A673 (cell line): ENCODE measurements around the gene SFXN1. TPM values are rescaled to one million over a fixed set of nuclear protein-coding genes. Genes with fewer than 3 reads are reported as not detected.

Source experiments
- BruUV-seq: library from RNA; stranded (reverse); fragments of 400-500 nt; replicated peaks from 2 replicates; lab custom pipeline; 2021; lab: Mats Ljungman, UMichigan
- CTCF ChIA-PET: fragments of 300-600 bp; sonication (Branson Sonifier 250); formaldehyde crosslinking; loops from one replicate; lab custom pipeline; 2022; ENCODE audit warnings: antibody characterized with exemption; lab: Charles Lee
- POLR2A ChIA-PET: fragments of 300-600 bp; sonication (Branson Sonifier 250); formaldehyde crosslinking; loops from one replicate; lab custom pipeline; 2022; ENCODE audit warnings: antibody characterized with exemption; ENCODE audit not compliant: low non-redundant PET; lab: Charles Lee
- DNase-seq: peaks from one replicate; pipeline ENCODE4 v3.0.0-alpha.2; 2015; ENCODE audit warnings: low spot score
- H3K27ac ChIP-seq: fragments of 200-600 bp; sonication (generic); 2 replicates; pipeline ENCODE4 v1.5.1; 2016; ENCODE audit warnings: mixed run types, low read depth, mild to moderate bottlenecking, mixed read lengths, antibody characterized with exemption, low read length; ENCODE audit not compliant: poor library complexity, severe bottlenecking
- H3K27me3 ChIP-seq: fragments of 200-600 bp; sonication (generic); replicated peaks from 2 replicates; pipeline ENCODE4 v1.6.1; 2017; ENCODE audit warnings: mixed run types, low read depth, mild to moderate bottlenecking, mixed read lengths, antibody characterized with exemption, low read length; ENCODE audit not compliant: insufficient read depth, poor library complexity
- H3K36me3 ChIP-seq: fragments of 200-600 bp; sonication (generic); 2 replicates; pipeline ENCODE4 v1.6.1; 2016; ENCODE audit warnings: mixed run types, mild to moderate bottlenecking, mixed read lengths, antibody characterized with exemption, low read length; ENCODE audit not compliant: insufficient read depth, poor library complexity, severe bottlenecking
- H3K4me1 ChIP-seq: fragments of 200-600 bp; sonication (generic); 2 replicates; pipeline ENCODE4 v1.6.1; 2017; ENCODE audit warnings: mixed run types, mild to moderate bottlenecking, mixed read lengths, antibody characterized with exemption, low read length; ENCODE audit not compliant: insufficient read depth, poor library complexity, severe bottlenecking
- H3K4me3 ChIP-seq: fragments of 200-600 bp; sonication (generic); 2 replicates; pipeline ENCODE4 v1.5.1; 2016; ENCODE audit warnings: low read depth, mixed run types, mild to moderate bottlenecking, mixed read lengths, low read length; ENCODE audit not compliant: poor library complexity, severe bottlenecking
- H3K9me3 ChIP-seq: fragments of 200-600 bp; sonication (generic); 2 replicates; pipeline ENCODE4 v1.6.1; 2016; ENCODE audit warnings: mixed run types, low read depth, mild to moderate bottlenecking, mixed read lengths, antibody characterized with exemption, low read length; ENCODE audit not compliant: poor library complexity, severe bottlenecking
- CTCF ChIP-seq: fragments of 300-800, 200-600 bp; sonication (generic); conservative IDR thresholded peaks from 2 replicates; pipeline ENCODE4 v1.5.1; 2017; ENCODE audit warnings: low read depth, mild to moderate bottlenecking, antibody characterized with exemption, low read length, moderate library complexity, mixed read lengths
- EZH2 ChIP-seq: fragments of 200-600 bp; sonication (generic); IDR thresholded peaks from 2 replicates; pipeline ENCODE4 v1.6.1; 2017; ENCODE audit warnings: borderline replicate concordance, low read depth, mild to moderate bottlenecking, mixed read lengths, antibody characterized with exemption, low read length; ENCODE audit not compliant: poor library complexity, severe bottlenecking
- intact Hi-C: fragments of 100-400 bp; cut with micrococcal nuclease; formaldehyde crosslinking; loops from one replicate; pipeline ENCODE4 v1.10.0; 2022; ENCODE audit not compliant: unreplicated experiment
- total RNA-seq: library from RNA; stranded (reverse); gene quantifications from 2 replicates; pipeline ENCODE4 v1.2.3, GENCODE V29; 2021

The SFXN1 gene
- total RNA-seq, 1 experiment from 2014 or later: 108 TPM

GRCh38 chr5:175554296-175554695 lies 75.9 kb downstream of the SFXN1 start:
- BruUV-seq: no TSS peak

GRCh38 chr5:175555168-175555785 lies 76.9 kb downstream of the SFXN1 start:
- Histone ChIP-seq H3K4me1 (no peaks in the 10 kb centered on the region), H3K27ac (no peak overlapping the region), H3K27me3 (peaks cover 38% of the 10 kb centered on the region), H3K36me3 (no peaks in the 10 kb centered on the region), H3K9me3 (no peaks in the 10 kb centered on the region), H3K4me3 (no peak overlapping the region)
- TF ChIP-seq CTCF: no peak
- no peak for TF ChIP-seq EZH2
- ChIA-PET POLR2A (no interaction called here), CTCF (no interaction called here)
- intact Hi-C loops: no loop called here
- no peak for DNase-seq
- BruUV-seq: no TSS peak

More at GRCh38 chr5:175554296-175554695, 75.9 kb downstream of the SFXN1 start:
- ChIA-PET CTCF (no interaction called here), POLR2A (no interaction called here)
- TF ChIP-seq CTCF: no peak
- no peak for TF ChIP-seq EZH2
- no peak overlapping the region for H3K27ac ChIP-seq
- H3K27me3 ChIP-seq: peaks cover 45% of the 10 kb centered on the region
- H3K9me3 ChIP-seq: no peaks in the 10 kb centered on the region
- H3K36me3 ChIP-seq: no peaks in the 10 kb centered on the region
- intact Hi-C loops: no loop called here
- H3K4me3 ChIP-seq: no peak overlapping the region
- H3K4me1 ChIP-seq: no peaks in the 10 kb centered on the region
- DNase-seq: no peak

GRCh38 chr5:175556794-175557193 lies 78.4 kb downstream of the SFXN1 start:
- no peak for DNase-seq
- POLR2A ChIA-PET: no interaction called here
- CTCF ChIA-PET: no interaction called here
- BruUV-seq: no TSS peak
- H3K27ac ChIP-seq: no peak overlapping the region
- TF ChIP-seq CTCF (no peak), EZH2 (no peak)
- no peak overlapping the region for H3K4me3 ChIP-seq
- intact Hi-C loops: no loop called here
- no peaks in the 10 kb centered on the region for H3K9me3 ChIP-seq
- peaks cover 35% of the 10 kb centered on the region for H3K27me3 ChIP-seq
- no peaks in the 10 kb centered on the region for H3K36me3 ChIP-seq
- H3K4me1 ChIP-seq: no peaks in the 10 kb centered on the region
